A549 (cell line): ENCODE data around the gene NMNAT2. TPM values are rescaled to one million over a fixed set of nuclear protein-coding genes. Genes with fewer than 3 reads are reported as not detected.

ENCODE experiments used
- ATAC-seq, 2 experiments: fragments of 200-7000 bp in 1 of 2; fragments of >200 bp in 1 of 2; cut with Nextera tagmentation in 1 of 2; cut with Tn5 transposase in 1 of 2; 3 replicates each; pipeline versions ENCODE4 v1.8.0 to v1.9.1; 2018 to 2020; ENCODE audit warnings: mild to moderate bottlenecking in 1 of 2, moderate library complexity in 1 of 2
- CTCF ChIA-PET: fragments of 300-600 bp; sonication (Branson Sonifier 250); formaldehyde crosslinking; extraction: SDS; loops from one replicate; lab custom pipeline; 2021; ENCODE audit warnings: antibody characterized with exemption, inconsistent platforms; lab: Yijun Ruan, JAX
- POLR2A ChIA-PET: fragments of 350-600 bp; formaldehyde crosslinking; extraction: SDS; loops from one replicate; lab custom pipeline; 2021; ENCODE audit warnings: antibody characterized with exemption, inconsistent platforms; lab: Yijun Ruan, JAX
- DNase-seq, 2 experiments: peaks; one replicate each; pipeline versions ENCODE4 v3.0.0 to v3.0.0-alpha.2; 2011 to 2016; ENCODE audit warnings: low read depth in 1 of 2, low spot score in 1 of 2
- FAIRE-seq: peaks from 2 replicates; lab custom pipeline; 2011; peaks lifted over from hg19 to GRCh38; lab: Jason Lieb, UNC
- H3K27ac ChIP-seq, 2 experiments: fragments of >200 bp; sonication (Bioruptor Twin); formaldehyde crosslinking; 3 replicates each; pipeline ENCODE4 v1.5.1; 2016 to 2017
- H3K4me1 ChIP-seq: fragments of >200 bp; sonication (Bioruptor Twin); formaldehyde crosslinking; 3 replicates; pipeline ENCODE4 v1.6.1; 2016
- H3K4me2 ChIP-seq: fragments of >200 bp; sonication (Bioruptor Twin); formaldehyde crosslinking; 3 replicates; pipeline ENCODE4 v1.6.1; 2016
- H3K4me3 ChIP-seq: fragments of >200 bp; sonication (Bioruptor Twin); formaldehyde crosslinking; 3 replicates; pipeline ENCODE4 v1.5.1; 2016
- H3K9me3 ChIP-seq: fragments of >200 bp; sonication (Bioruptor Twin); formaldehyde crosslinking; 3 replicates; pipeline ENCODE4 v1.6.1; 2016
- BHLHE40 ChIP-seq: IDR thresholded peaks from 2 replicates; pipeline ENCODE4 v1.6.1; 2012; ENCODE audit warnings: low read depth, low read length, inconsistent platforms
- CHD2 ChIP-seq: fragments of 150-350 bp; IDR thresholded peaks from 2 replicates; pipeline ENCODE4 v1.6.1; 2014; ENCODE audit warnings: low read length; ENCODE audit not compliant: partially characterized antibody
- CTCF ChIP-seq: fragments of >200 bp; sonication (Bioruptor Twin); formaldehyde crosslinking; IDR thresholded peaks from 3 replicates; pipeline ENCODE4 v1.5.1; 2016
- EHF ChIP-seq: fragments of 250-450 bp; sonication (Bioruptor Pico); IDR thresholded peaks from 2 replicates; pipeline ENCODE4 v1.5.0; 2020; ENCODE audit warnings: mild to moderate bottlenecking
- EHMT2 ChIP-seq: fragments of 200-600 bp; sonication (generic); IDR thresholded peaks from 2 replicates; pipeline ENCODE4 v1.6.1; 2016; ENCODE audit warnings: antibody characterized with exemption, low read depth, mild to moderate bottlenecking, moderate library complexity
- GATA3 ChIP-seq: IDR thresholded peaks from 2 replicates; pipeline ENCODE4 v1.6.1; 2012; ENCODE audit warnings: borderline replicate concordance
- HOXA7 ChIP-seq: fragments of 250-450 bp; sonication (Bioruptor Pico); IDR thresholded peaks from 2 replicates; pipeline ENCODE4 v1.5.0; 2020; ENCODE audit warnings: mild to moderate bottlenecking, moderate library complexity
- HOXB13 ChIP-seq: fragments of 250-450 bp; sonication (Bioruptor Pico); IDR thresholded peaks from 2 replicates; pipeline ENCODE4 v1.5.0; 2020; ENCODE audit warnings: low read depth, mild to moderate bottlenecking, moderate library complexity
- HOXB5 ChIP-seq: fragments of 250-450 bp; sonication (Bioruptor Pico); IDR thresholded peaks from 2 replicates; pipeline ENCODE4 v1.5.0; 2020; ENCODE audit warnings: mild to moderate bottlenecking, moderate library complexity
- JUNB ChIP-seq: fragments of >200 bp; sonication (Bioruptor Twin); formaldehyde crosslinking; IDR thresholded peaks from 2 replicates; pipeline ENCODE4 v1.6.1; 2016
- KDM5A ChIP-seq: fragments of 200-600 bp; sonication (generic); IDR thresholded peaks from 2 replicates; pipeline ENCODE4 v1.6.1; 2016; ENCODE audit warnings: antibody characterized with exemption, mild to moderate bottlenecking
- MAFK ChIP-seq: fragments of 450-650 bp; IDR thresholded peaks from 2 replicates; pipeline ENCODE4 v1.6.1; 2014; ENCODE audit not compliant: partially characterized antibody
- NR3C1 ChIP-seq: fragments of >200 bp; sonication (Bioruptor Twin); formaldehyde crosslinking; IDR thresholded peaks from 3 replicates; pipeline ENCODE4 v1.6.1; 2017
- PBX3 ChIP-seq: IDR thresholded peaks from 2 replicates; pipeline ENCODE4 v1.6.1; 2012
- POLR2A ChIP-seq: IDR thresholded peaks from 2 replicates; pipeline ENCODE4 v1.6.1; 2012; ENCODE audit warnings: mild to moderate bottlenecking, low read length
- RAD21 ChIP-seq, 2 experiments: fragments of >200 bp in 1 of 2; sonication (Bioruptor Twin) in 1 of 2; formaldehyde crosslinking in 1 of 2; IDR thresholded peaks in 1 of 2; conservative IDR thresholded peaks in 1 of 2; 2 replicates in 1 of 2; 3 replicates in 1 of 2; pipeline ENCODE4 v1.6.1; 2012 to 2018; ENCODE audit warnings: inconsistent platforms in 1 of 2
- ZC3H11A ChIP-seq: fragments of 450-650 bp; IDR thresholded peaks from 2 replicates; pipeline ENCODE4 v1.6.1; 2014; ENCODE audit warnings: antibody characterized with exemption, mild to moderate bottlenecking
- ZSCAN20 ChIP-seq: fragments of 250-450 bp; sonication (Bioruptor Pico); IDR thresholded peaks from 2 replicates; pipeline ENCODE4 v1.8.0; 2022; ENCODE audit warnings: mild to moderate bottlenecking, moderate library complexity
- WGBS: methylation state at CpG from one replicate; pipeline ENCODE4 v1.1.6; 2017; ENCODE audit errors: missing lambda C conversion rate; 5-methylcytosine and 5-hydroxymethylcytosine counted together
- polyA plus RNA-seq, 4 experiments: library from polyadenylated mRNA; depleted of rRNA in 3 of 4; stranded (reverse); fragments of >200 nt; fragmentation: RNase III in 1 of 4; extraction: RNeasy Plus Mini Kit Qiagen cat#74134 plus additional on column Dnase treatment in 1 of 4; gene quantifications; 2 replicates in 3 of 4; 3 replicates in 1 of 4; pipeline ENCODE4 v1.2.3, GENCODE V29; 2011 to 2017

NMNAT2 gene
- polyA plus RNA-seq, 2 of the 4 experiments (the other 2 are of a cell fraction): 0.16 to 0.63 TPM

- ATAC-seq: no peak
- CTCF ChIA-PET: interaction anchor here (2.0 kb wide), 1 partner anchor 180 kb away, joined by 4 read pairs; no protein-coding TSS in a partner anchor
- TF ChIP-seq CHD2: no peak
- TF ChIP-seq KDM5A: no peak
These were observed 129.6 kb downstream of the NMNAT2 start for GRCh38 chr1:183288583-183288982.

GRCh38 chr1:183287191-183287675 lies 130.9 kb downstream of the NMNAT2 start:
- ATAC-seq (no peak), FAIRE-seq (no peak), DNase-seq (no peak)
- 86% methylated on average over 5 of the region's 5 CpGs for WGBS
- no peak overlapping the region for H3K27ac ChIP-seq
- TF ChIP-seq MAFK (no peak), BHLHE40 (no peak), CTCF (no peak), HOXA7 (no peak), HOXB13 (CRISPR knock-in tag) (no peak), POLR2A (no peak), ZSCAN20 (CRISPR knock-in tag) (no peak), EHF (CRISPR knock-in tag) (no peak), GATA3 (no peak)
- CTCF ChIA-PET: interaction anchor here (0.7 to 1.3 kb wide), 2 partner anchors 13 to 32 kb away, joined by 3 to 4 read pairs; no protein-coding TSS in a partner anchor
- no peak overlapping the region for H3K4me3 ChIP-seq
- POLR2A ChIA-PET: no interaction called here
- H3K9me3 ChIP-seq: no peaks in the 10 kb centered on the region
- no peak overlapping the region for H3K4me2 ChIP-seq
- H3K4me1 ChIP-seq: no peaks in the 10 kb centered on the region

More at GRCh38 chr1:183288583-183288982, 129.6 kb downstream of the NMNAT2 start:
- no peak for FAIRE-seq
- Histone ChIP-seq H3K4me3 (no peak overlapping the region), H3K4me1 (no peaks in the 10 kb centered on the region), H3K9me3 (no peaks in the 10 kb centered on the region), H3K4me2 (no peak overlapping the region), H3K27ac (no peak overlapping the region)
- no peak for DNase-seq
- 82% methylated on average over 2 of the region's 2 CpGs for WGBS
- POLR2A ChIA-PET: no interaction called here

GRCh38 chr1:183285746-183286145 lies 132.4 kb downstream of the NMNAT2 start:
- Histone ChIP-seq H3K4me1 (no peaks in the 10 kb centered on the region), H3K27ac (no peak overlapping the region), H3K9me3 (no peaks in the 10 kb centered on the region), H3K4me3 (no peak overlapping the region), H3K4me2 (no peak overlapping the region)
- TF ChIP-seq GATA3 (no peak), RAD21 (conservative IDR thresholded peaks at IDR 0.05 in 1 of 2, IDR thresholded peaks at IDR 0.05 in 1 of 2) (no peak), NR3C1 (no peak)
- ATAC-seq (no peak), DNase-seq (no peak), FAIRE-seq (no peak)
- ChIA-PET CTCF (interaction anchor here (1.1 kb wide), 1 partner anchor 399 kb away, joined by 3 read pairs; no protein-coding TSS in a partner anchor), POLR2A (no interaction called here)
- 42% methylated on average over 4 of the region's 4 CpGs for WGBS

- DNase-seq (no peak), ATAC-seq (no peak), FAIRE-seq (no peak)
- ChIA-PET POLR2A (no interaction called here), CTCF (interaction anchor here (1.1 kb wide), 1 partner anchor 399 kb away, joined by 3 read pairs; no protein-coding TSS in a partner anchor)
- Histone ChIP-seq H3K4me1 (no peaks in the 10 kb centered on the region), H3K4me3 (no peak overlapping the region), H3K4me2 (no peak overlapping the region), H3K27ac (no peak overlapping the region), H3K9me3 (no peaks in the 10 kb centered on the region)
- WGBS: 79% methylated on average over 1 of the region's 1 CpG
- TF ChIP-seq ZC3H11A (no peak), HOXB5 (CRISPR knock-in tag) (no peak), JUNB (no peak), HOXB13 (CRISPR knock-in tag) (no peak), NR3C1 (no peak), PBX3 (no peak), CHD2 (no peak), EHMT2 (no peak)
These were observed 132.9 kb downstream of the NMNAT2 start for GRCh38 chr1:183285256-183285655.
